ENCODE data around the gene ANK3.

DNA sequence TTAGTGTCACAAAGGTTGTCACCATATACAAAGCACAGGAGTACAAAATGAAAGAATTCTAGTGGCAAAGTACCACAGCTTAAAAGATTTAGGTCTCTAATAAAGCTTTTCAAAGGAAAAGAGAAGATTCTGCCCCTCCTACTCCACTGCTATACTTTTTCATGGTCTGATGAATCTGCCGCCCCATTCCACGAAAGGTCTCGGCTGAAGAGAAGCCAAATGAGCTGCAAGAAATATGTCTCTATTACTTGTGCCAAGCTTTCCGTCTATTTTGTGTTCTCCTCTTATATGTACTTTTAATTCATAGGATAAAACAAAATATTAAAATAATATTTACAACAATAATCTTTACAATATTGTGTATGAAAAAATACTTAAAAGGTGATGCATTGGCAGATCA, 222.6 kb downstream of the ANK3 start:
- TF ChIP-seq, protein P1, sequence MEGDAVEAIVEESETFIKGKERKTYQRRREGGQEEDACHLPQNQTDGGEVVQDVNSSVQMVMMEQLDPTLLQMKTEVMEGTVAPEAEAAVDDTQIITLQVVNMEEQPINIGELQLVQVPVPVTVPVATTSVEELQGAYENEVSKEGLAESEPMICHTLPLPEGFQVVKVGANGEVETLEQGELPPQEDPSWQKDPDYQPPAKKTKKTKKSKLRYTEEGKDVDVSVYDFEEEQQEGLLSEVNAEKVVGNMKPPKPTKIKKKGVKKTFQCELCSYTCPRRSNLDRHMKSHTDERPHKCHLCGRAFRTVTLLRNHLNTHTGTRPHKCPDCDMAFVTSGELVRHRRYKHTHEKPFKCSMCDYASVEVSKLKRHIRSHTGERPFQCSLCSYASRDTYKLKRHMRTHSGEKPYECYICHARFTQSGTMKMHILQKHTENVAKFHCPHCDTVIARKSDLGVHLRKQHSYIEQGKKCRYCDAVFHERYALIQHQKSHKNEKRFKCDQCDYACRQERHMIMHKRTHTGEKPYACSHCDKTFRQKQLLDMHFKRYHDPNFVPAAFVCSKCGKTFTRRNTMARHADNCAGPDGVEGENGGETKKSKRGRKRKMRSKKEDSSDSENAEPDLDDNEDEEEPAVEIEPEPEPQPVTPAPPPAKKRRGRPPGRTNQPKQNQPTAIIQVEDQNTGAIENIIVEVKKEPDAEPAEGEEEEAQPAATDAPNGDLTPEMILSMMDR (IDR thresholded peaks at IDR 0.05), result no peak
- TF ChIP-seq POLR2A (IDR thresholded peaks at IDR 0.05) (no peak), POLR2AphosphoS5 (IDR thresholded peaks at IDR 0.05) (no peak), EP300 (IDR thresholded peaks at IDR 0.05) (no peak)
